Measurements from ENCODE around the gene ZER1. TPM values are rescaled to one million over a fixed set of nuclear protein-coding genes. Genes with fewer than 3 reads are reported as not detected.
A peak's percentile ranks its signal among the peaks of the same experiment; 100 is the strongest.

ZER1 gene
- 30.6 and 32.2 TPM in 2 replicates for polyA plus RNA-seq
- 50.4 and 55.2 TPM in 2 replicates for polyA minus RNA-seq

DNA sequence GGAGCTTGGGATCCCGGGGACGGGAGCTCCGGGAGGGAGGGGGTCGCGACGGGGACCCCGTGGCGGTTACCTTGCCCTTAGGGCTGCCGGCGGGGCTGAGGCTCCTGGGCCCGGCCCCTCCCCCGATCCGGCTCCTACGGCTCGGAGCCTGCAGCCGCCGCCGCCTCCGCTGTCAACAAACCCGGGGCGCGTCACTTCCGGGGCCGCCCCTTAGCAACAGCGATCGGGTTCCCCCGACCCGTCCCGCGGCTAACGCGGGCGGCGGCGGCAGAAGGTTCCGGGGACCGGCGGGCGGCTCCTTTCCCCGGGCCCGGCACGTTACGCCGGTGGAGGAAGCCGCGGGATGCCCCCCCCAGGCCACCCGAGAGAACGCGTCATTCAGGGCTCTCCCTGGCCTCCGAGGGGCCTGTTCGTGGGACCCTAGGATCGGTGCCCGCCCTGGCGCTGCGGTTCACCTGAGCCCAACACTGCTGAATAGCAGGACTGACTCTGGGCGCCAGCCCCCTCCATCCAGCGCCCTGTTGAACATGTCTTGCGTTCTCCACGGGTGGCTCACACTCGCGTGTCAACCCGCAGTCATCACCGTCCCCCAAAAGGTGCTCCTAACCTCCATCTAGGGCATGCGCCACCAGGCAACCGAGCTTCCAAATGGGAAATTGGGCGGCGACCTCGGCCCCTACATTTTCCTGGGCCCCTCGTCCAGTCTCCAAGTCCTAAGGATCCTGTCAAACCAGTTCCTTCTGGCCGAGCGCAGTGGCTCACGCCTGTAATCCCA lies at the start of gene ZER1:
ZER1 (minus strand) TSS at position 183 of the 775 bp plus-strand sequence. CDS start 16,362 bp downstream, outside the sequence.
- no peaks in the 10 kb centered on the region for H3K27me3 ChIP-seq (ENCODE audit: insufficient read depth, low read depth, low read length)
- TF ChIP-seq POLR2AphosphoS5 (IDR thresholded peaks at IDR 0.05) (peak; percentile 93), MXI1 (conservative IDR thresholded peaks at IDR 0.05; ENCODE audit: poor library complexity, severe bottlenecking) (peak; percentile 72), EP300 (conservative IDR thresholded peaks at IDR 0.05; ENCODE audit: poor library complexity, severe bottlenecking) (peak; percentile 73), TAF1 (IDR thresholded peaks at IDR 0.05; ENCODE audit: low read depth) (no peak), SMC3 (conservative IDR thresholded peaks at IDR 0.05; ENCODE audit: poor library complexity) (peak; percentile 53), CTCF (IDR thresholded peaks at IDR 0.05; ENCODE audit: poor library complexity, severe bottlenecking) (no peak), REST (IDR thresholded peaks at IDR 0.05; ENCODE audit: borderline replicate concordance) (peak; percentile 46), RAD21 (conservative IDR thresholded peaks at IDR 0.05) (peak; percentile 43), EZH2 (IDR thresholded peaks at IDR 0.05; ENCODE audit: borderline replicate concordance, insufficient read depth, low read length, poor library complexity, severe bottlenecking) (no peak)
- peak within 1 kb of the TSS; percentile 99 for H3K4me3 ChIP-seq (ENCODE audit: low read length)
- H2AFZ ChIP-seq (ENCODE audit: low read depth, low read length) = peak within 1 kb of the TSS; percentile 94
- H4K20me1 ChIP-seq (ENCODE audit: insufficient read depth) = no peaks in the 10 kb centered on the region
- H3F3A ChIP-seq (ENCODE audit: insufficient read depth, low read length, poor library complexity, severe bottlenecking) = no peaks in the 10 kb centered on the region
- H3K79me2 ChIP-seq (replicated peaks; ENCODE audit: insufficient read depth, low read length) = peaks cover 20% of the 10 kb centered on the region
- H3K36me3 ChIP-seq (ENCODE audit: insufficient read depth, low read length) = no peaks in the 10 kb centered on the region
- H3K9me2 ChIP-seq (ENCODE audit: insufficient read depth, low read length) = no peaks in the 10 kb centered on the region
- H3K4me2 ChIP-seq (ENCODE audit: low read length) = peak within 1 kb of the TSS; percentile 71
- H3K27ac ChIP-seq (ENCODE audit: low read length) = peak within 1 kb of the TSS; percentile 93
- peak within 1 kb of the TSS; percentile 97 for H3K9ac ChIP-seq (ENCODE audit: low read length)
- H3K9me3 ChIP-seq (ENCODE audit: low read length) = no peaks in the 10 kb centered on the region

- Histone ChIP-seq H2AFZ (ENCODE audit: low read depth, low read length) (no peak overlapping the region), H3K27ac (ENCODE audit: low read length) (no peak overlapping the region), H3K27me3 (ENCODE audit: insufficient read depth, low read depth, low read length) (no peaks in the 10 kb centered on the region), H4K20me1 (ENCODE audit: insufficient read depth) (no peaks in the 10 kb centered on the region), H3K9me3 (ENCODE audit: low read length) (no peaks in the 10 kb centered on the region), H3F3A (ENCODE audit: insufficient read depth, low read length, poor library complexity, severe bottlenecking) (no peaks in the 10 kb centered on the region), H3K4me3 (ENCODE audit: low read length) (no peak overlapping the region), H3K79me2 (replicated peaks; ENCODE audit: insufficient read depth, low read length) (no peaks in the 10 kb centered on the region), H3K9ac (ENCODE audit: low read length) (no peak overlapping the region), H3K36me3 (ENCODE audit: insufficient read depth, low read length) (no peaks in the 10 kb centered on the region), H3K9me2 (ENCODE audit: insufficient read depth, low read length) (no peaks in the 10 kb centered on the region), H3K4me2 (ENCODE audit: low read length) (no peak overlapping the region)
- TF ChIP-seq TAF1 (IDR thresholded peaks at IDR 0.05; ENCODE audit: low read depth) = no peak
- no peak for TF ChIP-seq SMC3 (conservative IDR thresholded peaks at IDR 0.05; ENCODE audit: poor library complexity)
- no peak for TF ChIP-seq CTCF (IDR thresholded peaks at IDR 0.05; ENCODE audit: poor library complexity, severe bottlenecking)
- no peak for TF ChIP-seq REST (IDR thresholded peaks at IDR 0.05; ENCODE audit: borderline replicate concordance)
- TF ChIP-seq RAD21 (conservative IDR thresholded peaks at IDR 0.05) = no peak
- no peak for TF ChIP-seq EZH2 (IDR thresholded peaks at IDR 0.05; ENCODE audit: borderline replicate concordance, insufficient read depth, low read length, poor library complexity, severe bottlenecking)
- TF ChIP-seq POLR2AphosphoS5 (IDR thresholded peaks at IDR 0.05) = no peak
- no peak for TF ChIP-seq EP300 (conservative IDR thresholded peaks at IDR 0.05; ENCODE audit: poor library complexity, severe bottlenecking)
- TF ChIP-seq MXI1 (conservative IDR thresholded peaks at IDR 0.05; ENCODE audit: poor library complexity, severe bottlenecking) = no peak
Observed at GRCh38 chr9:128820665-128821583, 49.2 kb upstream of the ZER1 start.

Measured in neural cell (in vitro differentiated cells).